HG02571 (cell line): ENCODE results near the gene CLEC16A.

Source experiments
- ATAC-seq: cut with Tn5 transposase; IDR thresholded peaks from one replicate; pipeline ENCODE4 v1.9.1; 2021; ENCODE audit warnings: mild to moderate bottlenecking, moderate library complexity; ENCODE audit not compliant: unreplicated experiment

Gene CLEC16A

DNA sequence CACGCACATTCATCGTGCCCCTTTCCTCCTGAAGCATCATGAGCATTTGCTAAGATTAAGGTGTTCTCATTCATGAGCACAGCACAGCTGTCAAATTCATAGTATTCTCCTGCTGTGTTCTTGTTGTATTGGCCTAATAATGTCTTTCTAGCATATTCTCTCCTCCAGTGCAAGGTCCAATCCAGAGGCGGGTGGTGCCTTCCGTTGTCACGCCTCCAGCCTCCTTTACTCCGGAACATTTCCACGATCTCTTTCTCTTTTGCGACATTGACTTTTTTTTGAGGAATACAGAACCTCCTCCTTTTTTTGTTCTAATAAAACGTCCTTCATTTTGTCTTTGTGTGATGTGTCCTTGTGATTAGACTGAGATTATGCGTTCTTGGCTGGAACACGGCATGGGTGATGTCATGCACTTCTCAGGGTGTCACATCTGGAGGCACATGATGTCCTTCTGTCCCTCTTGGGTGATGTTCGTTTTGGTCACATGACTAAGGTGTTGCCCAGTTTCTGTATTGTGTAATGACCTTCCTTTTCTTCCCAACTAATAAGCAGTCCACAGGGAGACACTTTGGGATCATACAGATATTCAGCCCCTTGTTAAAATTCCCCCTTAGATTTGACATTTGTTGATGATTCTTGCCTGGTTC, 66.3 kb downstream of the CLEC16A start:
- ATAC-seq: no peak

DNA sequence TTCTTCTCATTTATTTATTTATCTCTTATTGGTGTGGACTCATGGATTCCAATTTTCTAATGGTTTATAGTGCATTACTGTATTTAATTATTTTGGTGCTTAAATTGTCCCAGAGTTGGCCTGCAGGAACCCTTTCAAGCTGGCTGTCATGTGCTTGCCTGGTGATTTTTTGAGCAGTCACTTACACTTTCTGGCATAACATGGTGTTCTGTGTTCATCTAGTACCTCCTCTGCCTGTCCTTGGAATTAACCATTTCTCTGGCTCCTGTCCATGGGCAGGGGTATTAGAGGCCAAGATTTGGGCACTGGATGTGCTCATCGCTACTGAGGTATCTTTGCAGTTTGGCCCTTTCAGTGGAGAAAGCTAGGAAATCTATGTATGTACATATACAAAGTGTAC, 67.0 kb downstream of the CLEC16A start:
- no peak for ATAC-seq

DNA sequence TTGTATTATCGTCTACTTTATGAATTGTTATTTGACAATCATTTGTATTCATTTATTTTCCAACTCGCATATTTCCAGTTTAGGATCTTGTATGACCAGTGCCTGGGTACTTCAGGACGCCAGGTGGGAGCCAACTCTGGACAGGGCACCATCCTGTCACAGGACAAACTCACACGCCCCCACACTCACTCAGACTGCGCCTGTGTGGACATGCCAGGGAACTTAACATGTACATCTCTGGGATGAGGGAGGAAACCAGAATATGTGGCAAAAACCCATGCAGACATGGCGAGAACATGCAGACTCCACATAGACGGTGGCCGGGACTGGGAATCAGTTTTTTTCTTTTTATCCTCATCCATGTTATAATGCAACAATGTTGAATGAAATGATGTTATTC, 68.5 kb downstream of the CLEC16A start:
- no peak for ATAC-seq

DNA sequence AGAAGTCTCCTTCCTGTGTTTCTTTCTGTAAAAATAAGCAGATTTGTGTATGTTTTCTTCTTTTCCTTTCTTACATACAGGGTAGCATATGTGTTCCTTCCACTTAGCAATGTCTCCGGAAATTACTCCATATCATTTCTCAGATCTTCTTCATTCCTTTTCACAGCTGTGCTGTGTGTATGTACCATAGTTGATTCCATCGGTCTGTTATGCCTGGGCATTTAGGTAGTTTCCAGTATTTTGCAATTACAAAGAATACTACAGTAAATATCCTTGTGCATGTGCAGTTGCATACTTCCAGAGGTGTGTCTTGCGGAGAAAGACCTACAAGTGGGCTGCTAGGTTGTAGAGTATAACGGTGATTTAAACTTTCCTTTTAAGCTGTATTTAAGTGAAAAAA, 69.8 kb downstream of the CLEC16A start:
- no peak for ATAC-seq

DNA sequence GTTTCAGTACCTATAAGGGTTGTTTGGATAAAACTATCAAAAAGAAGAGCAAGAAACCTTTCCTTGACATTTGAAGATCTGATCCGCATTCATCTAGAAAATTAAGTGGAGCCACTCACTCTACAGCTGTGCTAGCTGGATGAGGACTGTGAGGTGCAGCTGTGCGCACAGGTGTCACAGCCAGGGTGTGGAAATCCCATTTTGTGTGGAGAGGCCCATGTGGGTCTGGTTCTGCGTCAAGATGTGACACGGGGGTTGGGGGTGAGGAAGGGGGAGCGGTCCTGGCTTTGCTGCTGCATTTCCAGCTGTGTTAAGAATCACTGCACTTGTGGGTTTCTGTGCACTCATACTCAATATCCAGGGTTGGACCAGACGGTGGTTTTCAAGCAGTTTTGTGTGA, 70.7 kb downstream of the CLEC16A start:
- no peak for ATAC-seq

DNA sequence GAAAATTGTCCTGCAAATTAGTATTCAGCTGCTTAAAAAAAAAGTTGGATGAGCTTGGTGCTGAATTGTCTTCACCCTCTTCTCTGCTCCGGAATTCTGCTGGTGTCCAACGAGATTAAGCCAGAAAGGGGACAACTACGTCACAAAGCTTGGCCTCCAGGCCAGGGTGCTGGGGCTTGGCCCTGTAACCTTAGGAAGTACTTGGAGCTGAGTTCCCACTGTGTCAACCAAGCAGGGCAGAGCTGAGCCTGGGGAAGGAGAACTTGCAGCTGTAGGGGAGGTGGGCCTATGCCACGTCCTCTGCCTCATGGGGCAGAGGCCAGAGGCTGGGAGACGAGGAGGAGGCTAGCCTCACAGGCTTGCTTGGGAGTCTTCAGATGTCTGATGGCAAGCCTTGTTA, 71.2 kb downstream of the CLEC16A start:
- no peak for ATAC-seq

DNA sequence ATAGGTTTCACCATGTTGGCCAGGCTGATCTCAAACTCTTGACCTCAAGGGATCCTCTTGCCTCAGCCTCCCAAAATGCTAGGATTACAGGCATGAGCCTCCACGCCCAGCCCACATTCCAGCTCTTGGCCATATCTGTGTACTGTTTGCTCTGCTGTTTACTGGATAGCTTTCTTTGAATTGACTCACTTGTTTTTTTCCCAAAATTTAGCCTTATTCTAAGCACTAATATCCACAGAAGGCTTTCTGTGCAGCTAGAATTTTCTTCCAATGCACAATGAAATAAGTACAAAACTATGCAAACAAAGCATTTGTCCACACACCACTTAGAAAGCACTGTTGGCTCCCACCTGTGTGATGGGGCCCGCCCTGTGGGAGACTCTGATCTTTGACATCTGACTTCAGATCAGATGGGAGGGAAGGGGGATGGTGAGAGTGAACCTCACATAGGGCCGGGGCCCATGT, 72.2 kb downstream of the CLEC16A start:
- no peak for ATAC-seq

DNA sequence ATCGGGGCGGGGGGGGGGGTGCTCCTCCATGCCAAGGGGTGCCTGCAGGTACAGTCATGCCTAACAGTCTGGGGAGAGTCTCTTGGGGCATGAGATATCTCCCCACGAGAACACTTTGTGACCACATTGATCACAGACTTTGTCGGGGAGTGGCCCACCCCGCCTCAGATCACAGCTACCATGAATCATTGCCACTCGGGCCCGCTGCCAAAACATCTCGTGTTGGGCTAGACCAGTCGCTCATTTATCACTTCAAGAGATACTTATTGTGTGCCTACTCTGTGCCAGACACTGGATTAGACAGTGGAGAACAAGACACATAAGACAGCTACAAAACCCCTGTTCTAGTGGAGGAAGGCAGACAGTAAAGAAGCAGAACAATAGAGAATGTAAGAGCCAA, 72.6 kb downstream of the CLEC16A start:
- no peak for ATAC-seq

DNA sequence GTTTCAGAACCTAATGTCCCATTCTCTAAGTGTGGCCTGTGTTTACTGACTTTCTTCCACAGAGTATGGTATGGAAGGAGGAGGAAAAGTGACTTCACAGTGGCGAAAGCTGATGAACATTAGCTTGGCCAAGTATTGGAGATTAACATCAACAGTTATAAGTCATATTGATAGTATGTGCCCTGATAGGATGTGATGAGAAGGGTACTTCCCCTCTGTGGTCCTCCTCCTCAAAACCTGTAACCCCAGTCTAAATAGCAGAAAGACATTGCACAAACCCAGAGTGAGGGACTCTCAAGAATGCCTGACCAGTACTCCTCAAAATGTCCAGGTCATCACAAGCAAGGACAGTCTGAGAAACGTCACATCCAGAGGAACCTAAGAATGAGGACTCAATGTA, 73.1 kb downstream of the CLEC16A start:
- ATAC-seq: no peak

DNA sequence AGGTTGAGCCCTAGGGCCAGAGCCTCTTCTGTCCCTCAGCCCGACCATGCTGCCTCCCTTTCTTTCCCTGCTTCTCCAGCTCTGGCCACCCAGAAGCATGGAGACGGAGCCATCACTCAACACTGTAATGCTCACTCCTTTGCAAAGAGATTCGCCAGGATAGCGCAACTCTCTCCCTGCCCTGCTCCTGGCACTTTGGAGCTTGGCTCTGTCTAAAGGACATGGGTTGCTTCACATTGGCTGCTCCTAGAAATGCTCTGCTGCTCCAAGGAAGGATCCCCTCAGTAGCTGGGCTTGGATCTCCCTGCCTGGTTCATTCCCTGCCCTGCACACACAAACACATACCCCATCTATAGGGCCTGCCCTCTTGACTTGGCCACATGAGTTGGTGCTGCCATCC, 76.0 kb downstream of the CLEC16A start:
- no peak for ATAC-seq

DNA sequence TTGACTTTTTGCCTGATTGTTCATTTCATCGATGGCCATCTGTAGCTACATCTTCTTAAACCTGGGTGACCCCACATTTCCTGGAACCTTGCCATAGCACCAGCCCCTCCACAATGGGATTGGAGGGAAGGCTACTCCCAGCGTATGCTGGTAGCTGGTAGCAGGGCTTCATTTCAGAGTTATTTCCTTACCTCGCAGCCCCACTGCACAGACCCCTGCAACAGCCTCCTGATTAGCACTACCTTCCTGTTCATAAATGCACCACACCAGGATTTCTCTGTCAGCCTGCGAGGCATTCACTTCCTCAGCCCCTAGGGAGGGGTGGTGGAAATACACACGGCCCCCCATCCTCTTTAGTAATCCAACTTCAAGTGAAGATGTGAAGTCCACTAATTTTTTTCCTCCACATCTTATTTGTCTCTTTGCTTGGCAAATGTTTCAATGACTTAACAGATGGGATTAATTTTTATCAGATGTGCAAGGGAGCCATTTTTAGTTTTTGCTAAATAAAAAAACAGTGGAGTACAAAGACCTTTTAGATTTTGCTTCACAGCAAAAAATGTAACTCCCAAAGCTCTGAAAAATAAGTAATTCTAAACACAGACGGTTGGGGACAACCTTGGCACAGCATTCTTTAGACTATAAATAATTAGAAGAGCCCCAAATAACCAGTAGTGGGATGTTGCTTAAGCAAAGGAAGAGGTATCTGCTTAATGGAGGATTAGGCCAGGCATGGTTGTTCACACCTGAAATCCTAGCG, 76.6 kb downstream of the CLEC16A start:
- ATAC-seq: no peak

DNA sequence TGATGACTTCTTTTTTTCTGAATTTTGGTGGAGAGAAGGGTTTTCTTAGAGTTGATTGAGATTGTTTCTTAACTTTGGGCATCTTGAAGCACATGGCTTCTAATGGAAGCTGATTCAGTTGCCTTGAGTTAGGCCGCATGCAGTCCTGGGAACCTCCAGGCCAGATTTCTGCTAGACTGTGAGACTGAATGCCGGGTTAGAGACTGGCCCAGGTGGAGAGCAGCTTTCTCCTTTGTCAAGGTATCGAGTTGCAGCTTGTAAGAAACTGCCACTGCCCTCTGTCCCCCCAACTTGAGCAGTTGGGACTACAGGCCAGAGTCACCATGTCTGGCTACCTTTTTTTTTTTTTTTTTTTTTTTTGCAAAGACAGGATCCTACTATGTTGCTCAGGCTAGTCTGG, 77.6 kb downstream of the CLEC16A start:
- no peak for ATAC-seq

DNA sequence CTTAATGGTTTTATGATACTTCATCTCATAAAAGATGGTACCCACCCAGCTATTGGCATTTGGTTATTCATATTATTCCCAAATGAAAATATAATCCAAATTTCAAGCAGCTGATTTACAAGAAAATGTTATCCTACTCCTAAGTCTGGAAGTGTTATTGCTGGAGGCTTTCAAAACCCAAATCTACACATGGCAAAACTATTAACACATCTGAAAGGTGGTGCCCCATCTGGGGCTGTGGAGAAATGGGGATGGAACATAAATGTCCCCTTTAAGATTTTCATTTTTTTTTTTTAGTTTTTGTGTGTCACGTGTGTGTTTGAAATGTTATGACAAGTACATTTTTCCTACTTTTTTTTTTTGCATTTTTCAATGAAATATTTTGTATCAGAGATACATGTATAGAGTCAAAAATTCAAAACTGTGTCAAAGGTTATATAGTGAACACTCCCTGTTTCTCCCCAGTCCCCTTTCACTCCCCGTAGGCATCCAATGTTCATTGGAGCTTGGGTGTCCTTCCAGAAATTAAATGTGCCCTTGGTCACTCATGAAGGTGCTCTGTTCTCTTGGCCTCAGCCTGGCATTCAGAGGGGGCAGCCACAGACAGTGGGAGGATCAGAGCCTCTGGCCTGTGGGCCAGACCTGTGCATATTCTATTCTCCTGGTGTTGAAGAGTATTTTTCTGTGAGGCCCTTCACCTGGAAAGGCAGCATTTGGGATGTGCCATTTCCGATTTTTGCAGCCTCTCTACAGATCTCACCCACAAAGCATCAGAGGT, 79.1 kb downstream of the CLEC16A start:
- ATAC-seq: no peak

DNA sequence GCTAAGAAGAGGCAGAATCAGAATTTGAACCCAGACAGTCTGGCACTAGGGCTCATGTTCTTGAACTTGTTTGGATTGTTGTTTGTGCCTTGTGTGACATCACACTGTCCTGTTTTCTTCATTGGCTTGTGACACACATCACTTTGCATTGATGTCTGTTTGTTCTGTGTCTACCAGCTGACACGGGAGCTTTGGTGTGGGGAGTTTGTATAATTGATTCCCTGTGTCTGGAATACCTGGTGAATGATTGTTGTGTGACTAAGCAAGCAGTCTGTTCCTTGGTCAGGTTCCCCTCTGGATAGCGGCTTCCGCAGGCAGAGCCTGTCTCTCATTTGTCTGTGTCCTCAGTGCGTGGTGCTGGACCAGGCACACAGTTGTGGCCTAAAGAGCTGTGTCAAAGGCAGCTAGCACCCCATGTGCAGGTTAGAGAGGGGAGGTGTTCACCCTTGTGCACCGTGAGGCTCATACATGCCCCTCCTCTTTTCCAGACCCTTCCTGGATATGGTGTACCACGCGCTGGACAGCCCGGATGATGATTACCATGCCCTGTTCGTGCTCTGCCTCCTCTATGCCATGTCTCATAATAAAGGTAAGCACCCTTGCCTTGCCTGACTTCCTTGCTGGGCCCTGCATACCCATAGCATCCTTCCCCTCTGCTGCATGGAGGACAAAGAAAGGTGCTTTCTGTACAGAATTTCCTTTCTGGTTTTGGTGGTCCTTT, 80.1 kb downstream of the CLEC16A start:
- ATAC-seq: no peak

DNA sequence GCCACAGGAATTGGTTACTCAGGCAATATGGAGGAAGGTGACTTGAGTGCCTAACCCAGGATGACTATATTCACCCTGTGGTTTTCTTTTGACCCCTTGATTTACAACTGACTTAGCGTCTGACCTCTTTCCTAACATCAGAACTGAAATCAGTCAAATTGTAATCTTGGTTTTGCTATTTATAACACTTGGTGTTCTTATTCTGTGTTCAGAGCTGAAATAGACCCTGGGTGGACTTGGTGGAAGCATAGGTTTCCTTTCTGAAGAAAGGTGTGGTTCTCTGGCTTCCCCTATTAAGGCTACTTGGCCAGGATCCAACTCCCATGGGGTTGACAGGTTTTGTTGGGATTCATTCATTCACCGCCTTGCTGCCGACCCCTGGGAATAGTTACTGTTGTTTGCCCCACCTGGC, 80.8 kb downstream of the CLEC16A start:
- no peak for ATAC-seq

DNA sequence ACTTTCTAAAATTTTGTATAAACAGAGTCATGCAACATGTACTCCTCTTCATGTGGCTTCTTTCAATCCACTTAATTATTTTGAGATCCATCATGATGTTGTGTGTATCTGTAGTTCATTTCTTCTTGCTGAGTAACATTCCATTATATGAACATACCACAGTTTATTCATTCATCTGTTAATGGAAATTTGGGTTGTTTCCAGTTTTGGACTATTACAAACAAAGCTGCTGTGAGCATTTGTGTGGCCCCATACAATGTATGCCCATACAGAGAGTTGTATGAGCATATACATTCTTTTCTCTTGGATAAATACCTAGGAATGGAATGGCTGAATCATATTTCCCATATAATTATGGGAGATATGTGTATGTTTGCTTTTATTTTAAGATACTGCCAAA, 85.6 kb downstream of the CLEC16A start:
- no peak for ATAC-seq

DNA sequence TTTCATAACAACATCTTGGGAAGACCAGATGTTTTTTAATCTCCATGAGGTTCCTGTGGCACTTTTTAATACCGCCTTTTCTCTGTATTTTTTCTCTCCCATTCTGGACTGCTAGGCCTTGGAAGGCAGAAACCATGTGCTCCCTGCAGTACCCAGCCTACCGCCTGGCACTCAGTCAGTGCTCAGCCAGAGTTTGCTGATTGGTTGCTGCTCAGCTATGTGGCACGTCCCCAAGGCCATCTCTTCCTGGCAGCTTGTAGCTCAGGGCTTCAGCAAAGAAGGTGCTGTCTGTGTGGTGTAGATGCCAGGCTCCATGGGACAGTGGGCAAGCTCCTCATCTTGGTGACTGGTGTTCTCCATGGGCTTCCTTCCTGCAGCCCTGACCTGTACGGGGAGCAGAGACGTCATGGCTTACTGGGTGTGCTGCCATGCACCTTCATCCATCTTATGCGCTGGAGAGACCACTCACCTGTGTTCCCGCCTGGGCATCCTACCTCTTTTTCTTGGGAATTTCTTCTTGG, 86.7 kb downstream of the CLEC16A start:
- no peak for ATAC-seq

DNA sequence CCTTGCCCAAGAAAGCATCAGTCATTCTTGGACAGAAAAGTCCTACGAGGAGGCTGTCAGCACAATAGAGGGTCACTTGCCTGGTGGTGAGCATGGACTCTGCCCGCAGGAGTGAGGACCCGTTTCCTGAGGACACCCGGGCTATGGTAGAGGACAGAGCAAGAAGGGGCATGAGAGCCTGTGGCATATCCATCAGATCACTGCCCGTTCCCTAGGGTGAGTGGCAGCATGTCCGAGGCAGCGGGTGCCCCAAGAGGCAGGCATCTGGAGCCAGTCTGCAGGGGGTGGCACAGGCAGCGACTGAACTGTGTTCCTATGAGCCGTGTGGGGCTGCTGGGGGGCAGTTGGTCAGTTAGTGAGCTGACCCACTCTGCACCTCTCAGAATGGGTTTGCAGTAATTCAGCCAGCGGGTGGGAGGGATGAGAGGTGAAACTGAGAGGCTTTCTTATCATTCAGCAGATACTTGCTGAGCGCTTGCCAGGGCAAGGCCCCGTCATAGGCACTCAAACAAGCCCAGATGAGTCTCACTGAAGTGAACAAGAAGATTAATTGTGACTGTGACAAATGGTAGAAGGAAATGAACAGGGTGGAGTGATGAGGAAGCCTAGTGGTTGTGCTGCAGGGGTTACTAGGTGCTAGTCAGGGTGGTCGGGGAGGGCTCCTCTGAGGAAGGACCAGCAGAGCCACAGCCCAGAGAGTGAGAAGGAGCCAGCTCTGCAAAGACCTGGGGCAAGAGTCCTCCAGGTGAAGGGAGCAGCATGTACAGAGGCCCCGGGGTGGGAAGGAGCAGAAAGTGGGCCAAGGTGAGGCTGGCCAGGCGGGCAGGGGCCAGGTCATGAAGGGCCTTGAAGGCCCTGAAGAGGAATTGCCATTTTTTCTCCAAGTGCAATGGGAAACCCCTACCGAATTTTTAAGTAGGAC, 87.9 kb downstream of the CLEC16A start:
- ATAC-seq: no peak

DNA sequence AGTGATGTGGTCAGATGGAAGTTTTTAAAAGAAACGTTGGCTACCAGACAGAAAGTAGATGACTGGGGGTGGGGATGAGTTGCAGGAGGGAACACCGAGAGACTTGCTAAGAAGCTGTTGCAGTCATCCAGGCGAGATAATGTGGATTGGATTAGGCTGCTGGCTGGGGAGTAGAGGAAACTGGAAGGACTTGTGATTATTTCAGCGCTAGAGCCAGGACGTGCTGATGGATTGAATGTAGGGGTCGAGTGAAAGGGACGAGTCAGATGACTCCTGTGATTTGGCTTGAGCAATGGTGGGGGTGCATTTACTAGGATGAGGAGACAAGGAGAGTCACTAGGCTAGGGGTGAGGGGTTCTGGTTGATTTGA, 88.5 kb downstream of the CLEC16A start:
- no peak for ATAC-seq
